HG02759 (cell line): Measurements from ENCODE around the gene HEG1.

Experiments used
- ATAC-seq: cut with Tn5 transposase; IDR thresholded peaks from one replicate; pipeline ENCODE4 v1.9.1; 2021; ENCODE audit warnings: mild to moderate bottlenecking, moderate library complexity; ENCODE audit not compliant: unreplicated experiment

The HEG1 gene

DNA sequence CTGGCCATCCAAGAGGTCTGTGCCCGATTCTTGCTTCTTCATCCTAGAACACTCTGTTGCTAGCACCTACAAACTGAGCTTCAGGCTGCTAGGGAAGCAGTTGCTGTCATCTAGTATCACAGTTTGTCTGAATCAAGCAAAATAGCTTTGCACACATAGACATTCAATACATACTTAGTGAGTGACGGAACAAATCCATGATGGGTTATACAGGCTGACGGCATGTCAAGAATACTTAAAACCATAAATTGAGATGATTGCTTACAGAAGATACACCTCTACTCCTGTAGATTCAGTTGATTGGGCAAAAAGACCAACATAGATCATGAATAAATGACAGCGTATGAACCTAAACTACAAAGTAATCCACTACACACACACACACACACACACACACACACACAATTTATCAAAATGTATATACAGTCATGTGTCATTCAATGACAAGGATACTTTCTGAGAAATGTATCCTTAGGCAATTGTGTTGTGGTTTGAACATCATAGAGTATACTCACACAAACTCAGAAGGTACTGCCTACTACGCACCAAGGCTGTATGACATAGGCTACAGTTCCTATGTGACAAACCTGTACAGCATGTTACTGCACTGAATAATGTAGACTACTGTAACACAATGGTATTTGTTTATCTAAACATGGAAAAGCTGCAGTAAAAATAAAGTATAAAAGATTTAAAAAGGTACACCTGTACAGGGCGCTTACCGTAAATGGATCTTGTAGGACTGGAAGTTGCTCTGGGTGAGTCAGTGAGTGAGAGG is 14.4 kb upstream of the HEG1 start:
- ATAC-seq: no peak

DNA sequence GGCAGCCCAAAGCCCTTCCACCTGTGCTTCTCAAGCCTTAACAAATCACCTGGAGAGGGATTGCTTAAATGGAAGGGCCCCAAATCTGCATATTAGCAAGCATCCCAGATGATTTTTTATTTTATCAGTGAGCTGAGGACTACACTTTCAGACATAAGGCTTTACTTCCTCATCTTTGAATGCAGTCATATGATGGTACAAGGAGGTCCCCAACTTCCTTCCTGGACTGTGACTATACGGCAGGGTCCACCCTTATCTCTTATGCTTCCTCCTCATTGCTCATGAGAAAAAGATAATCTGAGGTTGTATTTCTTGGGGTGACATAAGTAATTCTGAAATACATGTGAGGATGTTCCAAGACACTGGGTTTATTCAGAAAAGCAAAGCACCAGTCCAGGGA is 13.7 kb upstream of the HEG1 start:
- no peak for ATAC-seq

DNA sequence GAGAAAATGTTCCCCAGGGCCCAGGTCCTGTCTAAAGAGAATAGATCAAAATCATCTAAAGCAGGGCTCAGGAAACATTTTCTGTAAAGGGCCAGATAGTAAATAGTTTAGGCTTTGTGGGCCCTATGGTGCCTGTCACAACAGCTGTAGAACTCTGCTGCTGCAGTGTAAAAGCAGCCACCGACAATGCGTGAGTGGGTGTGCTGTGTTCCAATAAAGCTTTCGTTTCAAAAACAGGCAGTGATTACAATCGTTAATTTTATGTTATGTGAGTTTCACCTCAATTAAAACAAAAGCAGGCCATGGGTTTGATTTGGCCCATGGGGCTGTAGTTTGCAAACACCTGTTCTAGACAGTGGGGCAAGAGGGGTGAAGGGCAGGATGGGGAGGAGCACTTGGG is 12.5 kb upstream of the HEG1 start:
- ATAC-seq: no peak

DNA sequence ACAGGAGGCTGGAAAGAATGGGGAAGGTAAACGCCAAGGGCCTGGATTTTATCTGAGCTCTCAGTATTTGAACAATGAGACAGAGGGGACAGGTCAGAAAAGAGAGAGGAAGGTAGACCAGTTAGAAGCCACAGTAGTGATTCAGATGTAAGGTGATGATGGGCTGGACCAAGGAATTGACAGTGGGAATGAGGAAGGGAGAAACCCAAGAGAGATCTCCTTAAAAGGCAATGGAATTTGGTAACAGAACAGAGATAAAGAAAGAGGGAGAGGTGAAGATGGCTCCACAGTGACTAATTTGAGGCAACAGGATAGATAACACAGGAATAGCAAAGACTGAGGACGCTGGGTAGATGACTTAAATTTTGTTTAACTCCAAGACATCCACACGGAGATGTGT is 11.4 kb upstream of the HEG1 start:
- no peak for ATAC-seq

DNA sequence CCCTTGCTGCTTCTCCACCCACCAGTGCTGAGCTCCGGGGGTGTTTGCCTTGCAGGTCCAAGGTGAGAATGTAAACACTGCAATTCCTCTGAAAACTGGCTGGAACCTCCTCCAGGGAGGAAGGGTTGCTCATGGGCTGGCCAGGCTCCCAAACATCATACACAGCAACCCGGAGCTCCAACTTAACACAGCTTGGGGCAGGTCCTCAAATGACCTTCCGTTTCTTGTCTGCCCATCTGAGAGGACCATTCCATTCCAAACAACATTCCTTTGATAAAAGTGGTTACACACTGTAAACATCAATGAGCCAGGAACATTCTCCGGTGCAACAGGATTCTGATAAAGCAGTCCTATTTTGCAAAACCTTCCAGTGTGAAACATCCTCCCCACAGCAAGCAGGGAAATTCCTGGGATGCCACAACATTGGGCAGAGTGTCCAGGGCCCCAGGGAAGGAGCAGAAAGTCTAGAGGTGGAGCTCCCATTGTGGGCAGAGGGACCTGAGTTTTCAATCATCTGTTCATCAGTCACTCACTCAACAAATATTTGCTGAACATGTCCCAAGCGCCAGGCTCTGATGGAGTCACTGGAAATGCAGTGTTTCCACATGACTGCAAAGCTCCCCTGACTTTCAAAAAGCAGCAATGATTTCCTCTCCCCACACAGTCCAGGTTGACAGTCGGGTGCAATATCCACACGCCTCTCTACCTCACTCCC is 7.3 kb upstream of the HEG1 start:
- ATAC-seq: no peak

DNA sequence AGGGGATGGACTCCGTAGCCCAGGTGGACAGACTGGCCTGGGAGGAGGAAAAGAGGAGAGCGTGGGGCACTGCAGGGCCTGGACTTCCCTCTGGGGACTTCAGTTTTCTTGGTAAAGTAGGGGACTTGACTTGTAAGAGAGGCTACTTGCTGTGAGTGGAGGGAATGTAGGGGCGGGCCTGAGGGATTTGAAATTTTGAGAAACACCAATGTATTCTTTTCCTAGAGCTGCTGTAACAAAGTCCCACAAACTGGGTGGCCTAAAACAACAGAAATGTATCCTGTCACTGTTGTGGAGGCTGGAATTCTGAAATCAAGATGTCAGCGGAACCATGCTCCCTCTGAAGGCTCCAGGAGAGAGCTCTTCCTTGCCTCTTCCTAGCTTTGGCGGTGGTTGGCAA is 5.8 kb upstream of the HEG1 start:
- no peak for ATAC-seq

DNA sequence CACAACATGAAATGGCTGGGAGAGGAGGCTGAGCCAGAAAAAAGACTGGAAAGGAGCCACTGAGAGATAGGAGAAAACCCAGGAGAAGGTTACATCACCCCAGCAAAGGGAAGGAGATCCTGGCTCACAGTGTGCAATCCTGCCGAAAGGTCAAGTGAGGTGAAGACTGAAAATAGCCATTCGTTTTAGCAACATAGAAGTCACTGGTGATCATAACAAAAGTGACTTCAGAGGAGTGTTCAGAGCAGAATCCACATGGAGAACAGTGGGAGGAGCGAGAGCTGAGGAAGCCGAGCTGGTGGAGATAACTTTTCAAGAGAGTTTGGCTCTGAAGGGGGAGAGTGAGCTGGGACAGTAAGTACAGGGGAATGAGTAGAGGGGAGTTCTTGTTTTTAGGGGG is 5.4 kb upstream of the HEG1 start:
- ATAC-seq: no peak

DNA sequence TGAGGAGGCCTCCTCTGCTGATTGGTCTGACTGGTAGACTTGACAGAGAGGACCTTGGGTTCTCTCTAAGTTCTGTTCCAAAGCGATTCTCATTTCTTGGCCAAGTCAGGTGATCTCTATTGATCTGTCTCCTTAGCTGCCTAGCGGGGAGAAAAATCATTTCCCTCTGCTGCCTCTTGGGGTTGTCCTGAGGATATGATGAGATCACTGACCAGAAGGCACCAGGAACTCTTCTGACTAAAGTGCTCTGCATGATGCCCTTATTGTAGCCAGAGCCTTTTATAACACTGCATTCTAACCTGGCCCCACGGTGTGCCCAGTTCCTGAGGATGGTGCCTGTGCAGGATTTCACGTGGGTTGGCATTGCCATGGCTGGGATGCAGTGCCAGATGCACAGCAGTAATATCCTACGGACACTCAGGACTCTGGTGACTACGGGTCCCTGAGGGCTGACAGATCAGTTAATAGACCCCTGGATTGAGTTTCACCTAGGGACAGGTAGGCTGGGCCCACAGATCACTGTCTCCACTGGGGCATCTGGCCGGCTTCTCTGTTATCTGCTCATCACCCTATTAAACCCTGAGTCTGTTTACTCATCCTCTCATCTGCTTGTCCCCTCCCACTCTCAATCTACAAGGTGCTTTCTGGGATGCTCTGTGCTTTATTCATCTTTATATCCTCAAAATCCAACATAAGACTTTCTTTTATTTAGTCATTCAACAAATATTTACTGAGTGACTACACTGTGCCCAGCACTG is 3.9 kb upstream of the HEG1 start:
- ATAC-seq: no peak

DNA sequence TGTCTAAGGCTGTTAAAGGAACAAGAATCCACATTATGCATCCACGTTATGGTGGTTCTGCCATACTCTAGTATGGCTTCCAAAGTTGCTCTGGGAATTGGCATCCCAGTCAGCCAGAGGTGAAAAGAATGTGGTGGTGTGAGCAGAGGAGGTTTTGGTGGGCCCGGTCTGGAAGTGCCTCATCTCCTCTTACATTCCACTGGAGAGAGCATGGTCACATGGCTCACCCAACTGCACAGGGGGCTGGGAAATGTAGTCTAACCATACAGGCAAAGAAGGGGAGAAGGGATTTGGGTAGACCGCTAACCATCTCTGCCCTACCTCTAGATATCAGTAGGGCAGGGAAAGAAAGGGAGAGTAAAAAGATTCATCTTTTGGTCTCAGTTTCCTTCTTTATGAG is 3.2 kb upstream of the HEG1 start:
- no peak for ATAC-seq

DNA sequence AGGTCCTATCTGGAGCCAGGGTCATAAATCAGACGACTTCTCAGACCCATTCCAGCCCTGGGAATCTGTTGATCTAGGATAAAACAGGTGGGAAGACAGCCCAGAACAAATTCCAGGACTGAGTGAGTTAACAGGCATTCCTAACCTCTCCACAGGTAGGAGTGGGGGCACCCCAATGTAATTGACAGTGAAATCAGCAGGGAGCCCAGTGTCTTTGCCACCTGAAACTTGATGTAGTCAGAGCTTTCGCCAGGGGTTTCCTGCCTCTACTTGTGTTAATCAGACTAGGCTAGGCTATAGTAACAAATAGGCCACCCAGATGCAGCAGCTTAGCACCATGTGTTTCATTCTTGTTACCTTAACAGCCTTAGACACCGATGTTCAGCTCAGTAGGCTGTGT is 2.7 kb upstream of the HEG1 start:
- ATAC-seq: no peak

DNA sequence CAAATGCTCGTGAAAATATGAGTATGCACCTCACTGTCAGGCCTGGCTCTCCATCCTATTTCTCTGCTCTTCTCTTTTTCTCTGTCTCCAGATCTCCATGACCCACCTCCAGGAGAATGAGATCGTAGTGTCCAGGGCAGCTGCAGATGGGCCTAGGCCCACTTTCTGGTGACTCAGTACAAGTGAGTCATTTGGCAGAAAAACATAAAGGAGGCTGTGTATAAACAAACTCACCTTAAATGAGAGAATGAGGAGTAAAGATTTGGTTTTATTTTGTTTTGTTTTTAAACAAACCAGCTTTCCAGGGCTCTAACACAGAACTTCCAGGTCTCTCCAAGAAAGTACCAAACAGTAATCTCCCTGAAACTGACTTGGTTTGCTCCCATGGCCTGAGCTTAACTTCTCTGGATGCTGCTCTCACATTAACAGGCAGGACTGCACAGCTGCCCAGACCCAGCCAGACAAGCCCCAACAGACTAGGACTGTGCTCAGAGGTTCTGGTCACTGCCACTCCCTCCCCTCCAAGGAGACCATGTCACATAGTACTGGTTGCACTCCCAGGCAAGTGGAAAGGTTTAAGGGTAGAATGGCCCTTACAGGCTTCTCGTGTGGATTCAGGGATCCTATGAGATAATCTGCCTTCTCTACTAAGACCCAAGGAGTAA is 1.5 kb upstream of the HEG1 start:
- ATAC-seq: no peak

DNA sequence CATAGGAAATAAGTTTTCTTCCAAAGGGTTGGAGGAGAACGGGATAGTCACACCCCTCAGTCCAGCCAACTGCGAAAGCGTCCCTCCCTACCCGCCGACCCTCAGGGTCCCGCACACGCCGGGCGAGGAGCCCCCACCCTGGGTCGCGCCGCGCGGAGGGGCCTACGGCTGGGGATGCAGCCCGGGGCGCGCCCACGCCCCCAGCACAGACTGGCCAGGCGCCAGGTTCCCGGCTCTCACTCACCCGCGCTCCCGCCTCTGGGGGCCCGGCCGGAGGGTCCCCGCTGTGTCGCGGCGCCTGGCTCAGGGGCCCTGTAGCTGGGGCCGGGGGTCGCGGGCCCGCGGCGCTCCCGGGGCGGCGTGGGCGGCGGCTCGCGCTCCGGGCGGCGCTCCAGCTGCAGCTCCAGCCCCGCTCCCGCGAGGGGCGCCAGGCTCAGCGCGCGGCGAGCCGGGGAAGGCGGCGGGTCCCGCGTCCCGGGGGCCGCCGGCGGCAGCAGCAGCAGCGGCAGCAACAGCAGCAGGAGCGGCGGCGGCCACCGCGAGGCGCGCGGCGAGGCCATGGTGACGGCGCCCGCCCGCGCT is 375 bp downstream of the HEG1 start:
- peak; percentile 27 for ATAC-seq

DNA sequence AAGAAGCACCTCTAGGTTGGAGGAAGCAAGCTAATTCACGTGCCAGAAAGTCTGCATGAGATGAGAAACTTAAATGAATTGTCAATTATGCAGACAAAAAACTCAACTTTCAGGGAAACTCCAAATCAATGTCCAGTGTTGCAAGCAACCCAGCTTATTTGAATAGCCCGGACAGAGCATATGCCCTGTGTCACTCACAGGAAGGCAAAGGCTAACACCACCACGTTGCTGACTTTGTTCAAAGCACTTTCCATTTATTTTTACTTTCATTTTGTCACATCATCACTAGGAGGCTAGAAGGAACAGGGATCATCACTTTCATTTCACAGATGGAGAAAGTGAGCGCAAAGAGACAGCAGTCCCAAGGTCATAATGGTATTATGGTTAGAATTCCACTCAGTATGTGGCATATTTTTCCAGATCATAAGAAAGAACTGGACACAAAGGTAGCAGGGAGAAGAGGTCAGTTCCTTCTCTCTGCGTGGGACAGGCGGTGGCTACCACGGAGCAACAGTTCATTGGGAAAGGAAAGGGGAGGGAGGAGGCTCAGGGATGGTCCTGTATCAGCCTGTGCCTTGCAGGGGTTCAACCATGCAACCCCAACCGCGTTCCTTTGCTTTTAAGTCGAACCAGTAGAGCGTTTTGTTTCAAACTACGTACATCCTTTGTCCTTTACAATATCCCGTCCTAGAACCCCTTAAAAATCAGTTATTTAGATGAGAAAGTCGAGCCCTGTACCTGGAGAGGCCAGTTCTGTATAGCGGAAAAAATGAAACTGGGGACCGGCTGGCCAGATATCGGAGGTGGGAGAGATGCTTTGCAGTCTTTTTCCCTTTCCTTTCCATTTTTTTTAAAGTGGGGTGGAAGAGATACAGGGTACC is 1.1 kb downstream of the HEG1 start:
- ATAC-seq: no peak

DNA sequence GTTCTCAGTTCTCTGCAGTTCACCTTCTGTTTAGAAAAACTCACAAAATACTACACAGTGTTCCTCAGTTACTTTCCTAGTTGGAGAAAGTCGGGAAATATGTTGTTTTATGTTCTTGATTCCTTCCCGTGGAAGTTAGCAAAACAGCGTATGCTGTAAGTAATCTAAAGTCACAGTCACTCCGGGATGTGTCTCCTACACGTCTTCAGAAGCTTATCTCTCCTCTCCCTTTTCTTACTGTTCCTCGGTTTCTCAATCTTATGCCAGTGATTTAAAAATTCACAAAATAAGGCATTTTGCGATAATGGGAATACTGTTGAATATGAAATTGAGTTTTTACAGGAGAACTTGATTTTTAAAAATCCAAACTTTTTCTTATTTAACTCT is 1.7 kb downstream of the HEG1 start:
- no peak for ATAC-seq

DNA sequence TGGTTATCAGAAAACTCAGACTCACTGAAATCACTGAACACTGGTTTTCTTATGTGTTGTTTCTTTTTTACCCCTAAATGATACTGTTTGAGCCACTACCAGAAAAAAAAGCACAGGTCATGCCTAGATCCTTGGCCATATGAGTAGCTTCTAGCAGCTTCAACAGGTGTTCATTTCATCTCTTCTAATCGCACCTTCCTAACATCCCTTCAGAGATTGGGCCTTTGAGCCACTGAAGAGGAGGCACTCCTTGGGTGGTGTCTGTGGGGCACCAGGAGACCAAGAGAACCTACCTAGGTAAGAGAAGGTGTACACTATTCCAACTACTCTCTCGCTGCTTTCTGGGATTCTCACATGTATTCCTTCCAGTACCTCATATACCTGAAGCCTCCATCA is 2.5 kb downstream of the HEG1 start:
- ATAC-seq: no peak

DNA sequence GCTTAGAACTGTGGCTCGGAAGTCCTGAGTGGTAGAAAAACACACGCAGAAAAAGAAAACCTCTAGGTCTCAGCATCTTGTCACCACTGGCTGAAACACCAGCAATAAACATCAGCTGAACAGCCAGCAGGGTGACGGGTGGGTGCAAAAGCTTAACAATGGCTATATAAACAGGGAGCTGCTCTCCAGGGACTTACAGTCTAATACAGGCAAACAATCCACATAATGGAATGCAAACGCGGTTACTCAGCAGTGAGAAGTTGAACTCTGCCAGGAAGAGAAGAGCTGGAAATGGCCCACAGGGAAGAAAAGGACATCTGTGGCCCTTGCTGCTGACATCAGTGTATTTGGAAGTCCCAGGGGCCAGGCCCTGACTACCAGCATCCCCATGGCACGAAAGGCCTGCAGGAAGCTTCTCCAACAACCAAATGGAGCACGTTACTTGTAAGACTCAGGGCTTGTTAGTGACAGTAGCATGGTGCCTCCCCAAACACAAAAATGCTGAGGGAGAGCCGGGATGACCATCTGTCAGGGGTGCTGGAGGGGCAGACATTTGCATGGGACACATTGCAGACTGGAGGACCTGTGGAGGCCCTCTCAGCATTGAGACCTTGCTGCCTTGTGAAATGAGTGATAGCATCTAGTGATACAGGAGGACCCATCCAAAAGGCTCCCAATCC is 3.0 kb downstream of the HEG1 start:
- no peak for ATAC-seq

DNA sequence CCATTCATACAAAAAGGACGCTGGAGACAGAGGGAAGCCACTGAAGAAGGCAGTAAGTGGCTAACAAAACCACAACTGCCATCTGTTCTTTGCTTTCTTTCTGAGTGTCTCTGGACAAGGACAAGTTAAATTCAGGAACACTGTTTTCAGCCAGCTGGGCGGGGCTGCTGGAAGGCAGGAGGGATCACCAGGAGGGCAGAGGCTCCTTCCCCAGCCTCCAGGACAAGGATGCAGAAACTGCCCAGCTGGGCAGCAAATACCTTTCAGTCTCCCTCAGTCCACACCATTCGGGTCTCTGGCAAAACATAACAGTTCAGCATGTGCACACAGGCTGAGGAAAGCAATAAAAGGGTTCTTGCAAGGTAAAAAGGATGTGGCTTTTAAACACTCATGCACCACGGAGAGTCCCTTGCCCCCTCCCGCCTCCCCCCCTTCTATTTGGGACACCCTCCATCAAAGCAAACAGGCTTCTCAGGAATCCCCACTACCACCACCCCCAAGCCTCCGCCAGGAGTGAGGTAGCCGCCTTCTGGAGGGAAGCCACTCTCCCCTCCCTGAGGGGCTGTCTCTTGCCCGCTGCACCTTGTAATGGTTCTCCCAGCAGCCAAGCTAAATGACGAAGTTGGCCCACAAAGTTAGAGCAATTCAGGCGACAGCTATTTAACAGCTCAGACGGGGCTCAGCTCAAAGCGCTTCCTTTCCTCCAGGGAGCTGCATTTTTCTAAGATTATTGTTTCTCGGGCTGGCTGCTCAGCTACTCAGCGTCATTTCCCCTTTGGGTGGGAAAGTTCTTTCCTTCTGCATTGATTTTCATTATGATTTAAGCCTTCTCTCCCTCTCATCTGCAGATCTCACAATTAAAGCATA is 3.8 kb downstream of the HEG1 start:
- no peak for ATAC-seq

DNA sequence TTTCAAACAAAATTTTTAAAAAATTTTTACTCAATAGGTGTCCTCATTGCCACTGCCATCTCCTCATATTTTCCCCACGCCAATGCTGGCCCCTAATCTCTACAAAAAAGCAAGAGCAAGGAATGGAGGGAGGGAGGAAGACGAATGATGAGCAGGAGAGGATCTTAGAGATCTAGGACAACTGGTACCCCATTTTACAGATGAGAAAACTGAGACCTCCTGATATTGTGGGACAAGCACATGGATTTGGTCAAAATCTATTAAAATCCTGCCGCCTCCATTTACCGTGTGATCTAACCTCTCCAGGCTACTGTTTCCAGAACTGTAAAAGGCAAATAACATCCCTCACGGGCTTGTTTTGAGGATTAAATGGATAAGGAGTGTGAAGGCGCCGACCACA is 4.6 kb downstream of the HEG1 start:
- ATAC-seq: no peak
